Loucy (cell line): ENCODE results near the gene HLF.

ENCODE experiments used
- H2AFZ ChIP-seq: fragments of 200-600 bp; sonication (generic); 2 replicates; pipeline ENCODE4 v1.6.0; 2016; ENCODE audit warnings: antibody characterized with exemption, mild to moderate bottlenecking, low read length, moderate library complexity
- H3F3A ChIP-seq: fragments of 200-600 bp; 2 replicates; pipeline ENCODE4 v1.6.0; 2016; ENCODE audit warnings: antibody characterized with exemption, low read depth, mild to moderate bottlenecking
- H3K27me3 ChIP-seq: fragments of 200-600 bp; sonication (generic); 2 replicates; pipeline ENCODE4 v1.6.1; 2014; ENCODE audit warnings: low read length, mild to moderate bottlenecking; ENCODE audit not compliant: insufficient read depth, poor library complexity, severe bottlenecking
- H3K36me3 ChIP-seq: fragments of 200-600 bp; sonication (generic); 2 replicates; pipeline ENCODE4 v1.6.1; 2016; ENCODE audit warnings: low read length; ENCODE audit not compliant: insufficient read depth
- H3K4me1 ChIP-seq: fragments of 200-600 bp; sonication (generic); 2 replicates; pipeline ENCODE4 v1.5.1; 2014; ENCODE audit warnings: low read length, mild to moderate bottlenecking; ENCODE audit not compliant: insufficient read depth, poor library complexity, severe bottlenecking
- H3K4me2 ChIP-seq: fragments of 200-600 bp; sonication (generic); 2 replicates; pipeline ENCODE4 v1.6.0; 2014; ENCODE audit warnings: antibody characterized with exemption, low read length, low read depth, mild to moderate bottlenecking; ENCODE audit not compliant: poor library complexity, severe bottlenecking
- H3K4me3 ChIP-seq: fragments of 200-600 bp; sonication (generic); 2 replicates; pipeline ENCODE4 v1.5.1; 2014; ENCODE audit warnings: low read length, mild to moderate bottlenecking, mixed read lengths; ENCODE audit not compliant: poor library complexity, severe bottlenecking
- H3K79me2 ChIP-seq: fragments of 200-600 bp; sonication (generic); 2 replicates; pipeline ENCODE4 v1.6.1; 2014; ENCODE audit warnings: low read length; ENCODE audit not compliant: insufficient read depth
- H3K9ac ChIP-seq: fragments of 200-600 bp; sonication (generic); 2 replicates; pipeline ENCODE4 v1.6.0; 2014; ENCODE audit warnings: mild to moderate bottlenecking, low read depth, low read length, moderate library complexity; ENCODE audit not compliant: poor library complexity, severe bottlenecking
- H3K9me2 ChIP-seq: fragments of 200-600 bp; sonication (generic); replicated peaks from 2 replicates; pipeline ENCODE4 v1.6.1; 2016; ENCODE audit warnings: low read depth, low read length, mixed read lengths
- H3K9me3 ChIP-seq: fragments of 200-600 bp; sonication (generic); 2 replicates; pipeline ENCODE4 v1.6.1; 2014; ENCODE audit warnings: mild to moderate bottlenecking, antibody characterized with exemption, low read length, low read depth; ENCODE audit not compliant: insufficient read depth
- H4K20me1 ChIP-seq: fragments of 200-600 bp; sonication (generic); 2 replicates; pipeline ENCODE4 v1.6.0; 2014; ENCODE audit warnings: antibody characterized with exemption, low read length, mild to moderate bottlenecking; ENCODE audit not compliant: insufficient read depth, poor library complexity, severe bottlenecking
- CTCF ChIP-seq: fragments of 200-600 bp; sonication (generic); conservative IDR thresholded peaks from 2 replicates; pipeline ENCODE4 v1.5.1; 2014; ENCODE audit warnings: mild to moderate bottlenecking, antibody characterized with exemption, low read length
- EZH2phosphoT487 ChIP-seq: fragments of 200-600 bp; IDR thresholded peaks from 2 replicates; pipeline ENCODE4 v1.6.1; 2018; ENCODE audit warnings: antibody characterized with exemption, mild to moderate bottlenecking, moderate library complexity, borderline replicate concordance

Gene HLF

GRCh38 chr17:55225237-55225636, 39.5 kb upstream of the HLF start:
- no peaks in the 10 kb centered on the region for H4K20me1 ChIP-seq
- H3K27me3 ChIP-seq: no peaks in the 10 kb centered on the region
- no peaks in the 10 kb centered on the region for H3K36me3 ChIP-seq
- no peak overlapping the region for H2AFZ ChIP-seq
- no peaks in the 10 kb centered on the region for H3K79me2 ChIP-seq
- no peaks in the 10 kb centered on the region for H3F3A ChIP-seq
- H3K4me2 ChIP-seq: no peak overlapping the region
- no peaks in the 10 kb centered on the region for H3K4me1 ChIP-seq
- TF ChIP-seq CTCF (no peak), EZH2phosphoT487 (no peak)
- no peaks in the 10 kb centered on the region for H3K9me2 ChIP-seq
- no peak overlapping the region for H3K9ac ChIP-seq
- H3K4me3 ChIP-seq: no peak overlapping the region
- H3K9me3 ChIP-seq: no peaks in the 10 kb centered on the region

- no peak overlapping the region for H3K9ac ChIP-seq
- no peaks in the 10 kb centered on the region for H3K9me3 ChIP-seq
- H3K79me2 ChIP-seq: no peaks in the 10 kb centered on the region
- no peak overlapping the region for H2AFZ ChIP-seq
- no peak overlapping the region for H3K4me2 ChIP-seq
- no peaks in the 10 kb centered on the region for H3K27me3 ChIP-seq
- no peak for TF ChIP-seq EZH2phosphoT487
- no peak for TF ChIP-seq CTCF
- H4K20me1 ChIP-seq: no peaks in the 10 kb centered on the region
- no peaks in the 10 kb centered on the region for H3K4me1 ChIP-seq
- H3K9me2 ChIP-seq: no peaks in the 10 kb centered on the region
- no peaks in the 10 kb centered on the region for H3K36me3 ChIP-seq
- no peaks in the 10 kb centered on the region for H3F3A ChIP-seq
- no peak overlapping the region for H3K4me3 ChIP-seq
Measured at GRCh38 chr17:55228683-55229192, 36.0 kb upstream of the HLF start.

- H3K79me2 ChIP-seq: no peaks in the 10 kb centered on the region
- H3K4me1 ChIP-seq: no peaks in the 10 kb centered on the region
- no peak overlapping the region for H3K9ac ChIP-seq
- H3F3A ChIP-seq: no peaks in the 10 kb centered on the region
- no peak overlapping the region for H3K4me3 ChIP-seq
- no peak overlapping the region for H3K4me2 ChIP-seq
- no peaks in the 10 kb centered on the region for H3K9me2 ChIP-seq
- no peaks in the 10 kb centered on the region for H3K27me3 ChIP-seq
- no peaks in the 10 kb centered on the region for H4K20me1 ChIP-seq
- no peak for TF ChIP-seq EZH2phosphoT487
- TF ChIP-seq CTCF: no peak
- H3K9me3 ChIP-seq: no peaks in the 10 kb centered on the region
- H3K36me3 ChIP-seq: no peaks in the 10 kb centered on the region
- no peak overlapping the region for H2AFZ ChIP-seq
Measured at GRCh38 chr17:55229276-55229675, 35.5 kb upstream of the HLF start.
